Liver (tissue), 9 donors: ENCODE measurements around the gene ZIM2. TPM values are rescaled to one million over a fixed set of nuclear protein-coding genes. Genes with fewer than 3 reads are reported as not detected.

Source experiments
- DNase-seq: peaks from one replicate; pipeline ENCODE4 v3.0.0-alpha.2; 2017; ENCODE audit warnings: low spot score
- H3K27ac ChIP-seq, 2 donors: one replicate each; pipeline ENCODE4 v1.7.0; 2013; ENCODE audit warnings: inconsistent platforms in 2 of 2, low read length in 2 of 2, control low read depth in 1 of 2, low read depth in 1 of 2, mild to moderate bottlenecking in 1 of 2
- H3K27me3 ChIP-seq, 4 donors: one replicate each; pipeline versions ENCODE4 v1.6.1 to v1.7.0; 2013; ENCODE audit warnings: low read length in 3 of 4, inconsistent platforms in 1 of 4, mild to moderate bottlenecking in 1 of 4, moderate library complexity in 1 of 4; ENCODE audit not compliant: control insufficient read depth in 4 of 4, insufficient read depth in 4 of 4
- H3K36me3 ChIP-seq, 4 donors: one replicate each; pipeline versions ENCODE4 v1.6.1 to v1.7.0; 2013; ENCODE audit warnings: low read length in 3 of 4, mild to moderate bottlenecking in 3 of 4, low read depth in 1 of 4, moderate library complexity in 1 of 4; ENCODE audit not compliant: control insufficient read depth in 4 of 4, insufficient read depth in 3 of 4
- H3K4me1 ChIP-seq, 4 donors: one replicate each; pipeline versions ENCODE4 v1.6.1 to v1.7.0; 2013; ENCODE audit warnings: low read length in 3 of 4, mild to moderate bottlenecking in 3 of 4, moderate library complexity in 1 of 4; ENCODE audit not compliant: control insufficient read depth in 4 of 4, insufficient read depth in 4 of 4
- H3K4me3 ChIP-seq, 3 donors: one replicate each; pipeline versions ENCODE4 v1.6.1 to v1.7.0; 2013; ENCODE audit warnings: low read length in 3 of 3, control low read depth in 1 of 3, low read depth in 1 of 3, mild to moderate bottlenecking in 1 of 3
- H3K9ac ChIP-seq, 2 donors: one replicate each; pipeline ENCODE4 v1.7.0; 2013; ENCODE audit warnings: low read length in 2 of 2, mild to moderate bottlenecking in 2 of 2, moderate library complexity in 2 of 2, control low read depth in 1 of 2, low read depth in 1 of 2
- H3K9me3 ChIP-seq, 4 donors: one replicate each; pipeline versions ENCODE4 v1.6.1 to v1.7.0; 2013; ENCODE audit warnings: low read length in 3 of 4; ENCODE audit not compliant: control insufficient read depth in 4 of 4
- EGR1 ChIP-seq, 2 donors: IDR thresholded peaks; 2 replicates each; pipeline ENCODE4 v1.6.1; 2016 to 2018; ENCODE audit warnings: antibody characterized with exemption in 2 of 2, low read depth in 2 of 2
- FOXA1 ChIP-seq: IDR thresholded peaks from 2 replicates; pipeline ENCODE4 v1.6.1; 2016; ENCODE audit warnings: antibody characterized with exemption
- FOXA2 ChIP-seq: IDR thresholded peaks from 2 replicates; pipeline ENCODE4 v1.6.1; 2016; ENCODE audit warnings: antibody characterized with exemption
- GABPA ChIP-seq, 2 donors: IDR thresholded peaks in 1 of 2; conservative IDR thresholded peaks in 1 of 2; 2 replicates each; pipeline ENCODE4 v1.6.1; 2016; ENCODE audit warnings: antibody characterized with exemption in 2 of 2, mild to moderate bottlenecking in 1 of 2, moderate library complexity in 1 of 2
- HNF4A ChIP-seq, 2 donors: conservative IDR thresholded peaks; 2 replicates each; pipeline ENCODE4 v1.6.1; 2016; ENCODE audit warnings: antibody characterized with exemption in 2 of 2, mild to moderate bottlenecking in 2 of 2
- JUND ChIP-seq, 2 donors: IDR thresholded peaks; 2 replicates each; pipeline ENCODE4 v1.6.1; 2016; ENCODE audit warnings: antibody characterized with exemption in 2 of 2
- NR2F2 ChIP-seq: IDR thresholded peaks from 2 replicates; pipeline ENCODE4 v1.6.1; 2016; ENCODE audit warnings: antibody characterized with exemption
- RAD21 ChIP-seq, 2 donors: IDR thresholded peaks; 2 replicates each; pipeline ENCODE4 v1.6.1; 2016; ENCODE audit warnings: antibody characterized with exemption in 2 of 2, mild to moderate bottlenecking in 2 of 2
- RXRA ChIP-seq, 2 donors: IDR thresholded peaks; 2 replicates each; pipeline ENCODE4 v1.6.1; 2017 to 2018; ENCODE audit warnings: antibody characterized with exemption in 2 of 2, mild to moderate bottlenecking in 1 of 2
- SP1 ChIP-seq: IDR thresholded peaks from 2 replicates; pipeline ENCODE4 v1.6.1; 2018; ENCODE audit warnings: antibody characterized with exemption, mild to moderate bottlenecking
- TAF1 ChIP-seq: conservative IDR thresholded peaks from 2 replicates; pipeline ENCODE4 v1.6.1; 2016; ENCODE audit warnings: antibody characterized with exemption, mild to moderate bottlenecking
- YY1 ChIP-seq: IDR thresholded peaks from 2 replicates; pipeline ENCODE4 v1.6.1; 2016; ENCODE audit warnings: antibody characterized with exemption, mild to moderate bottlenecking
- WGBS: extraction: QIAGEN DNeasy Blood & Tissue Kit; methylation state at CpG from one replicate; pipeline ENCODE4 v1.1.7; 2013; 5-methylcytosine and 5-hydroxymethylcytosine counted together
- polyA plus RNA-seq, 2 donors: library from polyadenylated mRNA; stranded (reverse) in 1 of 2; unstranded in 1 of 2; fragments of 200-250 nt in 1 of 2; fragments of >200 nt in 1 of 2; fragmentation: Nextera tagmentation in 1 of 2; extraction: Ambion mirVana in 1 of 2; gene quantifications; one replicate each; pipeline versions ENCODE4 v1.2.1 to v1.2.3, GENCODE V29; 2013 to 2015
- total RNA-seq, 2 donors: library from RNA; depleted of rRNA; stranded (reverse); fragments of >200 nt; gene quantifications; one replicate each; pipeline ENCODE4 v1.2.3, GENCODE V29; 2014
- TF ChIP-seq, protein P1 (sequence below): fragments of 150-350 bp; IDR thresholded peaks from 2 replicates; pipeline ENCODE4 v1.5.1; 2017; ENCODE audit warnings: improper control_type of control experiment, low read depth, low read length; ENCODE audit not compliant: missing input control
- TF ChIP-seq, protein P2 (sequence below): IDR thresholded peaks from 2 replicates; pipeline ENCODE4 v1.6.1; 2016; ENCODE audit warnings: antibody characterized with exemption
- TF ChIP-seq, protein P3 (sequence below): IDR thresholded peaks from 2 replicates; pipeline ENCODE4 v1.6.1; 2016; ENCODE audit warnings: antibody characterized with exemption
- TF ChIP-seq, protein P4 (sequence below): IDR thresholded peaks from 2 replicates; pipeline ENCODE4 v1.6.1; 2016; ENCODE audit warnings: antibody characterized with exemption, mild to moderate bottlenecking
- TF ChIP-seq, protein P5 (sequence below): IDR thresholded peaks from 2 replicates; pipeline ENCODE4 v1.6.1; 2016; ENCODE audit warnings: antibody characterized with exemption
- donor health status: healthy.
- donor health status: healthy.
- donor health status: healthy.
- donor health status: healthy.
- donor health status: healthy.

ZIM2 gene
- total and polyA plus RNA-seq, 4 donors: 0.03 to 3.2 (median 0.33) TPM; not detected in 1

DNA sequence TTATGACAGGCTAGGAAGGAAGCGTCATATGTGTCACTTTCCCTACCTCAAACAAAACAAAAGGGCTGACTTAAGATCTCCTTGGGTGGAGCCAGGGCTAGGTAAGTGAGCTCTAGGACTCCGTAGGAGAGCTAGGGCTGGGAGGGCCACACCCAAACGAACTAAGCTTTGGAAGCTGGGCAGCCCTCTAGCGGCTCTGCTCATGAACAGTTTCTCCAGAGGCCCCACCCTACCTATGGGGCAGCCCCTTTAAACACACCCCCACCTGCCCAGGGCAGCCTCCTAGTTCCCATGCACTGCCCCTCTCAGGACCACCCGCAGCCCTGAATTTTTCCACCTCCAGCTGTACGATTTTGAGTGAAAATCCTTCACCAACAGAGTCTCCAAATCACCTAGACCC lies 3.5 kb downstream of the ZIM2 start:
- H3K4me1 ChIP-seq: peaks cover 0 to 20% (median 4%) of the 10 kb centered on the region in 4 donors
- H3K4me3 ChIP-seq: no peak overlapping the region
- no peak overlapping the region for H3K9ac ChIP-seq
- peaks cover 0 to 2% (median 0%) of the 10 kb centered on the region in 4 donors for H3K36me3 ChIP-seq
- H3K27me3 ChIP-seq: no peaks in the 10 kb centered on the region
- TF ChIP-seq FOXA1 (no peak), TAF1 (no peak), JUND (IDR thresholded peaks at IDR 0.05) (no peak), HNF4A (conservative IDR thresholded peaks at IDR 0.05) (no peak), EGR1 (IDR thresholded peaks at IDR 0.05; ENCODE audit: low read depth in 2 of 2) (no peak), SP1 (no peak), YY1 (no peak), RXRA (IDR thresholded peaks at IDR 0.05) (no peak), NR2F2 (no peak), RAD21 (IDR thresholded peaks at IDR 0.05) (no peak), GABPA (IDR thresholded peaks at IDR 0.05 in 1 of 2, conservative IDR thresholded peaks at IDR 0.05 in 1 of 2) (no peak), FOXA2 (no peak)
- TF ChIP-seq, protein P1, sequence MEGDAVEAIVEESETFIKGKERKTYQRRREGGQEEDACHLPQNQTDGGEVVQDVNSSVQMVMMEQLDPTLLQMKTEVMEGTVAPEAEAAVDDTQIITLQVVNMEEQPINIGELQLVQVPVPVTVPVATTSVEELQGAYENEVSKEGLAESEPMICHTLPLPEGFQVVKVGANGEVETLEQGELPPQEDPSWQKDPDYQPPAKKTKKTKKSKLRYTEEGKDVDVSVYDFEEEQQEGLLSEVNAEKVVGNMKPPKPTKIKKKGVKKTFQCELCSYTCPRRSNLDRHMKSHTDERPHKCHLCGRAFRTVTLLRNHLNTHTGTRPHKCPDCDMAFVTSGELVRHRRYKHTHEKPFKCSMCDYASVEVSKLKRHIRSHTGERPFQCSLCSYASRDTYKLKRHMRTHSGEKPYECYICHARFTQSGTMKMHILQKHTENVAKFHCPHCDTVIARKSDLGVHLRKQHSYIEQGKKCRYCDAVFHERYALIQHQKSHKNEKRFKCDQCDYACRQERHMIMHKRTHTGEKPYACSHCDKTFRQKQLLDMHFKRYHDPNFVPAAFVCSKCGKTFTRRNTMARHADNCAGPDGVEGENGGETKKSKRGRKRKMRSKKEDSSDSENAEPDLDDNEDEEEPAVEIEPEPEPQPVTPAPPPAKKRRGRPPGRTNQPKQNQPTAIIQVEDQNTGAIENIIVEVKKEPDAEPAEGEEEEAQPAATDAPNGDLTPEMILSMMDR: no peak
- TF ChIP-seq, protein P2, sequence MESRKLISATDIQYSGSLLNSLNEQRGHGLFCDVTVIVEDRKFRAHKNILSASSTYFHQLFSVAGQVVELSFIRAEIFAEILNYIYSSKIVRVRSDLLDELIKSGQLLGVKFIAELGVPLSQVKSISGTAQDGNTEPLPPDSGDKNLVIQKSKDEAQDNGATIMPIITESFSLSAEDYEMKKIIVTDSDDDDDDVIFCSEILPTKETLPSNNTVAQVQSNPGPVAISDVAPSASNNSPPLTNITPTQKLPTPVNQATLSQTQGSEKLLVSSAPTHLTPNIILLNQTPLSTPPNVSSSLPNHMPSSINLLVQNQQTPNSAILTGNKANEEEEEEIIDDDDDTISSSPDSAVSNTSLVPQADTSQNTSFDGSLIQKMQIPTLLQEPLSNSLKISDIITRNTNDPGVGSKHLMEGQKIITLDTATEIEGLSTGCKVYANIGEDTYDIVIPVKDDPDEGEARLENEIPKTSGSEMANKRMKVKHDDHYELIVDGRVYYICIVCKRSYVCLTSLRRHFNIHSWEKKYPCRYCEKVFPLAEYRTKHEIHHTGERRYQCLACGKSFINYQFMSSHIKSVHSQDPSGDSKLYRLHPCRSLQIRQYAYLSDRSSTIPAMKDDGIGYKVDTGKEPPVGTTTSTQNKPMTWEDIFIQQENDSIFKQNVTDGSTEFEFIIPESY: no peak
- TF ChIP-seq, protein P3, sequence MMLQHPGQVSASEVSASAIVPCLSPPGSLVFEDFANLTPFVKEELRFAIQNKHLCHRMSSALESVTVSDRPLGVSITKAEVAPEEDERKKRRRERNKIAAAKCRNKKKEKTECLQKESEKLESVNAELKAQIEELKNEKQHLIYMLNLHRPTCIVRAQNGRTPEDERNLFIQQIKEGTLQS: no peak
- TF ChIP-seq, protein P4, sequence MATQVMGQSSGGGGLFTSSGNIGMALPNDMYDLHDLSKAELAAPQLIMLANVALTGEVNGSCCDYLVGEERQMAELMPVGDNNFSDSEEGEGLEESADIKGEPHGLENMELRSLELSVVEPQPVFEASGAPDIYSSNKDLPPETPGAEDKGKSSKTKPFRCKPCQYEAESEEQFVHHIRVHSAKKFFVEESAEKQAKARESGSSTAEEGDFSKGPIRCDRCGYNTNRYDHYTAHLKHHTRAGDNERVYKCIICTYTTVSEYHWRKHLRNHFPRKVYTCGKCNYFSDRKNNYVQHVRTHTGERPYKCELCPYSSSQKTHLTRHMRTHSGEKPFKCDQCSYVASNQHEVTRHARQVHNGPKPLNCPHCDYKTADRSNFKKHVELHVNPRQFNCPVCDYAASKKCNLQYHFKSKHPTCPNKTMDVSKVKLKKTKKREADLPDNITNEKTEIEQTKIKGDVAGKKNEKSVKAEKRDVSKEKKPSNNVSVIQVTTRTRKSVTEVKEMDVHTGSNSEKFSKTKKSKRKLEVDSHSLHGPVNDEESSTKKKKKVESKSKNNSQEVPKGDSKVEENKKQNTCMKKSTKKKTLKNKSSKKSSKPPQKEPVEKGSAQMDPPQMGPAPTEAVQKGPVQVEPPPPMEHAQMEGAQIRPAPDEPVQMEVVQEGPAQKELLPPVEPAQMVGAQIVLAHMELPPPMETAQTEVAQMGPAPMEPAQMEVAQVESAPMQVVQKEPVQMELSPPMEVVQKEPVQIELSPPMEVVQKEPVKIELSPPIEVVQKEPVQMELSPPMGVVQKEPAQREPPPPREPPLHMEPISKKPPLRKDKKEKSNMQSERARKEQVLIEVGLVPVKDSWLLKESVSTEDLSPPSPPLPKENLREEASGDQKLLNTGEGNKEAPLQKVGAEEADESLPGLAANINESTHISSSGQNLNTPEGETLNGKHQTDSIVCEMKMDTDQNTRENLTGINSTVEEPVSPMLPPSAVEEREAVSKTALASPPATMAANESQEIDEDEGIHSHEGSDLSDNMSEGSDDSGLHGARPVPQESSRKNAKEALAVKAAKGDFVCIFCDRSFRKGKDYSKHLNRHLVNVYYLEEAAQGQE: no peak
- 51% methylated on average over 6 of the region's 6 CpGs for WGBS
- peaks cover 0 to 9% (median under 1%) of the 10 kb centered on the region in 4 donors for H3K9me3 ChIP-seq
- DNase-seq: no peak
- H3K27ac ChIP-seq: peak overlapping the region; percentile 88 to 91

DNA sequence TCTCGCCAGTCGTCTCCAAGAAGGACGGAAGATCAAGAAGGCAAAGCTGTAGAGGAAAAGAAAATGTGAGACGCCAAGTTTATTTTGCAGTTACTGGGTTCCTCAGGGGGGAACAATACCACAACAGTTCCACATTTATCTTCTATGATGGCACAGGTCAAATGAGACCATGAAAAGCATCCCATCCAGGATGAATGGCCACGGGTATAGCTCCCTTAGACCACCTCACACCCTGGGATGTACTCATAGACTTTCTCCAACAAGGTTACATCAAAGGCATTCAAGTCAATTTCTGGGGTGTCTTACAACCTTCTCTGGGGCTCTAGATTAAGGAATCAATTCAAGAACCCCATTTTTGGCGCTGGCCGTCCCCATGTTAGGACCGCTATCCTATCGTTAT lies 4.5 kb downstream of the ZIM2 start:
- WGBS: 83% methylated on average over 9 of the region's 9 CpGs
- no peak for TF ChIP-seq HNF4A (conservative IDR thresholded peaks at IDR 0.05)
- TF ChIP-seq, protein P3: no peak
- TF ChIP-seq, protein P5, sequence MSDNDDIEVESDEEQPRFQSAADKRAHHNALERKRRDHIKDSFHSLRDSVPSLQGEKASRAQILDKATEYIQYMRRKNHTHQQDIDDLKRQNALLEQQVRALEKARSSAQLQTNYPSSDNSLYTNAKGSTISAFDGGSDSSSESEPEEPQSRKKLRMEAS: no peak
- no peak for TF ChIP-seq SP1
- TF ChIP-seq FOXA2: no peak
- no peaks in the 10 kb centered on the region for H3K27me3 ChIP-seq
- no peak overlapping the region for H3K4me3 ChIP-seq
- H3K4me1 ChIP-seq: peaks cover 0 to 20% (median 4%) of the 10 kb centered on the region in 4 donors
- peaks cover 0 to 2% (median 0%) of the 10 kb centered on the region in 4 donors for H3K36me3 ChIP-seq
- peaks cover 0 to 6% (median under 1%) of the 10 kb centered on the region in 4 donors for H3K9me3 ChIP-seq
- H3K9ac ChIP-seq: no peak overlapping the region
- no peak for DNase-seq
- H3K27ac ChIP-seq: no peak overlapping the region
